NCI-H2196 (cell line): ENCODE results near the gene FCHSD2.
"Not testable (repeated sequence)": the region's sequence is repeated elsewhere in the genome, so short reads cannot be mapped to it uniquely, and the experiment has no call there.

ENCODE experiments used
- DNase-seq: peaks from one replicate; lab custom pipeline; 2025; ENCODE audit not compliant: unreplicated experiment; lab: John Stamatoyannopoulos, UW

The FCHSD2 gene

GRCh38 chr11:73072935-73073481 is 69.1 kb downstream of the FCHSD2 start:
- DNase-seq = peak; percentile 36

GRCh38 chr11:73070653-73071052 is 71.5 kb downstream of the FCHSD2 start:
- no peak for DNase-seq

GRCh38 chr11:73061857-73062424 is 80.2 kb downstream of the FCHSD2 start:
- DNase-seq = not testable (repeated sequence)

- not testable (repeated sequence) for DNase-seq
These were observed 80.7 kb downstream of the FCHSD2 start for GRCh38 chr11:73061434-73061833.

GRCh38 chr11:73059915-73060314 is 82.2 kb downstream of the FCHSD2 start:
- no peak for DNase-seq

GRCh38 chr11:73058989-73059674 is 83.0 kb downstream of the FCHSD2 start:
- DNase-seq = no peak

- no peak for DNase-seq
These were observed 86.3 kb downstream of the FCHSD2 start for GRCh38 chr11:73055655-73056354.

GRCh38 chr11:73055002-73055401 is 87.1 kb downstream of the FCHSD2 start:
- DNase-seq = no peak

GRCh38 chr11:73053964-73054363 is 88.2 kb downstream of the FCHSD2 start:
- no peak for DNase-seq

GRCh38 chr11:73048446-73048845 is 93.7 kb downstream of the FCHSD2 start:
- DNase-seq = no peak

GRCh38 chr11:73047773-73048371 is 94.2 kb downstream of the FCHSD2 start:
- DNase-seq = no peak

GRCh38 chr11:73040046-73040445 is 102.1 kb downstream of the FCHSD2 start:
- no peak for DNase-seq

- DNase-seq = no peak
These were observed 107.3 kb downstream of the FCHSD2 start for GRCh38 chr11:73034777-73035176.

GRCh38 chr11:73034331-73034730 is 107.8 kb downstream of the FCHSD2 start:
- DNase-seq = no peak

- no peak for DNase-seq
These were observed 112.0 kb downstream of the FCHSD2 start for GRCh38 chr11:73030130-73030529.

GRCh38 chr11:73029403-73029802 is 112.7 kb downstream of the FCHSD2 start:
- DNase-seq = no peak

GRCh38 chr11:73028611-73029010 is 113.5 kb downstream of the FCHSD2 start:
- DNase-seq = no peak

- DNase-seq = not testable (repeated sequence)
These were observed 114.3 kb downstream of the FCHSD2 start for GRCh38 chr11:73027840-73028239.

GRCh38 chr11:73024639-73025038 is 117.5 kb downstream of the FCHSD2 start:
- DNase-seq = no peak

GRCh38 chr11:73019996-73020395 is 122.1 kb downstream of the FCHSD2 start:
- DNase-seq = no peak

GRCh38 chr11:73019449-73019848 is 122.7 kb downstream of the FCHSD2 start:
- no peak for DNase-seq

GRCh38 chr11:73018856-73019255 is 123.3 kb downstream of the FCHSD2 start:
- no peak for DNase-seq
